ENCODE data around the gene SLC44A5. TPM values are rescaled to one million over a fixed set of nuclear protein-coding genes. Genes with fewer than 3 reads are reported as not detected.
A peak's percentile ranks its signal among the peaks of the same experiment; 100 is the strongest.

Gene SLC44A5
- polyA plus RNA-seq, 3 donors, result not detected

GRCh38 chr1:75554870-75555269 lies 56.0 kb downstream of the SLC44A5 start:
- WGBS (ENCODE audit: insufficient coverage), result no CpG with 5 or more reads among the region's 1 CpG
- Mint-ChIP-seq H3K27ac (no peak overlapping the region), H3K27me3 (ENCODE audit: low read depth in 3 of 3) (peaks cover 0 to 1% (median 0%) of the 10 kb centered on the region in 3 donors), H3K36me3 (no peaks in the 10 kb centered on the region), H3K4me1 (no peaks in the 10 kb centered on the region), H3K4me3 (no peak overlapping the region), H3K9me3 (peaks cover 0 to 4% (median 0%) of the 10 kb centered on the region in 7 donors)
- TF ChIP-seq CTCF (IDR thresholded peaks at IDR 0.05), result no peak
- no peaks in the 10 kb centered on the region for H4K20me1 ChIP-seq (ENCODE audit: insufficient read depth, low read length)
- peaks cover 3% of the 10 kb centered on the region in 2 donors for H3K9me3 ChIP-seq (replicated peaks in 1 of 2; ENCODE audit: control insufficient read depth in 1 of 2, insufficient read depth in 1 of 2, low read length in 2 of 2)
- DNase-seq, result no peak
- H3K4me3 ChIP-seq (replicated peaks in 1 of 3; ENCODE audit: low read depth in 2 of 3, low read length in 3 of 3), result no peak overlapping the region
- no peak overlapping the region for H2AFZ ChIP-seq (ENCODE audit: insufficient read depth, low read depth, low read length, poor library complexity, severe bottlenecking)
- H3K36me3 ChIP-seq (replicated peaks in 1 of 2; ENCODE audit: control insufficient read depth in 1 of 2, insufficient read depth in 2 of 2, low read length in 2 of 2), result no peaks in the 10 kb centered on the region
- no peak overlapping the region for H3K4me2 ChIP-seq (replicated peaks; ENCODE audit: extremely low read depth, low read length, poor library complexity, severe bottlenecking)
- no peaks in the 10 kb centered on the region for H3K4me1 ChIP-seq (ENCODE audit: control insufficient read depth in 1 of 2, insufficient read depth in 2 of 2, low read length in 2 of 2)
- no peaks in the 10 kb centered on the region for H3K79me2 ChIP-seq (ENCODE audit: insufficient read depth, low read length)
- H3K27me3 ChIP-seq (ENCODE audit: control insufficient read depth in 2 of 2, insufficient read depth in 2 of 2, low read length in 2 of 2), result no peaks in the 10 kb centered on the region
- H3K27ac ChIP-seq (ENCODE audit: low read depth in 1 of 2, low read length in 2 of 2), result no peak overlapping the region
- intact Hi-C loops (cut with micrococcal nuclease), result no loop called here
- H3K9ac ChIP-seq (ENCODE audit: insufficient read depth, low read length, poor library complexity, severe bottlenecking), result no peak overlapping the region

GRCh38 chr1:75554181-75554580 lies 56.7 kb downstream of the SLC44A5 start:
- Mint-ChIP-seq H3K27ac (peak overlapping the region in 1 of 7 donors; percentile 31), H3K4me3 (no peak overlapping the region), H3K9me3 (peaks cover 0 to 4% (median 0%) of the 10 kb centered on the region in 7 donors), H3K27me3 (ENCODE audit: low read depth in 3 of 3) (peaks cover 0 to 1% (median 0%) of the 10 kb centered on the region in 3 donors), H3K4me1 (no peaks in the 10 kb centered on the region), H3K36me3 (no peaks in the 10 kb centered on the region)
- H3K4me2 ChIP-seq (replicated peaks; ENCODE audit: extremely low read depth, low read length, poor library complexity, severe bottlenecking), result no peak overlapping the region
- WGBS (ENCODE audit: insufficient coverage), result 100% methylated on average over 1 of the region's 2 CpGs
- H4K20me1 ChIP-seq (ENCODE audit: insufficient read depth, low read length), result no peaks in the 10 kb centered on the region
- H3K4me3 ChIP-seq (replicated peaks in 1 of 3; ENCODE audit: low read depth in 2 of 3, low read length in 3 of 3), result no peak overlapping the region
- no peak for TF ChIP-seq CTCF (IDR thresholded peaks at IDR 0.05)
- no peak overlapping the region for H2AFZ ChIP-seq (ENCODE audit: insufficient read depth, low read depth, low read length, poor library complexity, severe bottlenecking)
- H3K27ac ChIP-seq (ENCODE audit: low read depth in 1 of 2, low read length in 2 of 2), result no peak overlapping the region
- no peaks in the 10 kb centered on the region for H3K4me1 ChIP-seq (ENCODE audit: control insufficient read depth in 1 of 2, insufficient read depth in 2 of 2, low read length in 2 of 2)
- no peaks in the 10 kb centered on the region for H3K36me3 ChIP-seq (replicated peaks in 1 of 2; ENCODE audit: control insufficient read depth in 1 of 2, insufficient read depth in 2 of 2, low read length in 2 of 2)
- H3K79me2 ChIP-seq (ENCODE audit: insufficient read depth, low read length), result no peaks in the 10 kb centered on the region
- H3K9me3 ChIP-seq (replicated peaks in 1 of 2; ENCODE audit: control insufficient read depth in 1 of 2, insufficient read depth in 1 of 2, low read length in 2 of 2), result peaks cover 3% of the 10 kb centered on the region in 2 donors
- no peak for DNase-seq
- no peaks in the 10 kb centered on the region for H3K27me3 ChIP-seq (ENCODE audit: control insufficient read depth in 2 of 2, insufficient read depth in 2 of 2, low read length in 2 of 2)
- intact Hi-C loops (cut with micrococcal nuclease), result no loop called here
- no peak overlapping the region for H3K9ac ChIP-seq (ENCODE audit: insufficient read depth, low read length, poor library complexity, severe bottlenecking)
